Measurements from ENCODE around the gene FOCAD.

Gene FOCAD

DNA sequence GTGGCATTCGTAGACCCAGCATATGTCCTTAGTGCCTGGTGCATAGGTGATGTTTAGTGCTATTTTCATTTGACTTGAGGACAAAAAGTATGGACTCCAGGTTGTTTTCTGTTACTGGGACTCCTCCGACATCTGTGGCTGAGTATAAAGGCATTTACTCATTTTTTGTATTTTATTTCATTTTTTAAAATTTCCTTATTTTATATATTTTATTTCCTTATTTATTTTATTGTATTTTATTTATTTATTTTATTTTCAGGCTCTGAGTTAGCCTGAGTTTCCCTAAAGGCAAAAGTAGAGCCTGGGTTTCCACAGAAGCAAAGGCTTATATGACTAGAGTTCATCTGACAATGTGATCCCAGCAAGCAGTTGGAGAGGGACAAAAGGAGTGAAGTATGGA lies 91.6 kb downstream of the FOCAD start:
- TF ChIP-seq, protein P1, sequence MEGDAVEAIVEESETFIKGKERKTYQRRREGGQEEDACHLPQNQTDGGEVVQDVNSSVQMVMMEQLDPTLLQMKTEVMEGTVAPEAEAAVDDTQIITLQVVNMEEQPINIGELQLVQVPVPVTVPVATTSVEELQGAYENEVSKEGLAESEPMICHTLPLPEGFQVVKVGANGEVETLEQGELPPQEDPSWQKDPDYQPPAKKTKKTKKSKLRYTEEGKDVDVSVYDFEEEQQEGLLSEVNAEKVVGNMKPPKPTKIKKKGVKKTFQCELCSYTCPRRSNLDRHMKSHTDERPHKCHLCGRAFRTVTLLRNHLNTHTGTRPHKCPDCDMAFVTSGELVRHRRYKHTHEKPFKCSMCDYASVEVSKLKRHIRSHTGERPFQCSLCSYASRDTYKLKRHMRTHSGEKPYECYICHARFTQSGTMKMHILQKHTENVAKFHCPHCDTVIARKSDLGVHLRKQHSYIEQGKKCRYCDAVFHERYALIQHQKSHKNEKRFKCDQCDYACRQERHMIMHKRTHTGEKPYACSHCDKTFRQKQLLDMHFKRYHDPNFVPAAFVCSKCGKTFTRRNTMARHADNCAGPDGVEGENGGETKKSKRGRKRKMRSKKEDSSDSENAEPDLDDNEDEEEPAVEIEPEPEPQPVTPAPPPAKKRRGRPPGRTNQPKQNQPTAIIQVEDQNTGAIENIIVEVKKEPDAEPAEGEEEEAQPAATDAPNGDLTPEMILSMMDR (IDR thresholded peaks at IDR 0.05; ENCODE audit: borderline replicate concordance, insufficient read depth, low read depth, low read length) = no peak
- no peak overlapping the region for H3K4me3 ChIP-seq (ENCODE audit: low read depth, low read length)

DNA sequence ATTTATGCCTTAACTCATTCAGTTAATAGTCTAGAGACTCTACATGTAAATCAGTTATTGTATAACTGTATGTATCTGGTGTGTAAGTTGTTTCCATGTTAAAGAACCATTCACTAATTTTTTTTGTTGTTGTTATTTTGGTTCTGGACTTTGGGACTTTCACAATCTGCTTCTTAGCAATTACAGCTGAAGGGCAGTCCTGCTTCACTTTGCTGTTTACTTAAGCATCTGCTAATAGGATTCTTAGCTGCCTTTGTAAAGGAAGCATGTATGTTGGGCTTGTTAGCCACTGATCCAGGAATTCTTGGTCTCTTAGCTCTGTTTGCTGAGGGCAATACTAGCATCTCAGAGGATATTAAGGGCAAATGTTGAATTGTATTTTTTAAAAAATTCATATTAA lies 97.0 kb downstream of the FOCAD start:
- TF ChIP-seq, protein P1 (IDR thresholded peaks at IDR 0.05; ENCODE audit: borderline replicate concordance, insufficient read depth, low read depth, low read length) = no peak
- no peak overlapping the region for H3K4me3 ChIP-seq (ENCODE audit: low read depth, low read length)

DNA sequence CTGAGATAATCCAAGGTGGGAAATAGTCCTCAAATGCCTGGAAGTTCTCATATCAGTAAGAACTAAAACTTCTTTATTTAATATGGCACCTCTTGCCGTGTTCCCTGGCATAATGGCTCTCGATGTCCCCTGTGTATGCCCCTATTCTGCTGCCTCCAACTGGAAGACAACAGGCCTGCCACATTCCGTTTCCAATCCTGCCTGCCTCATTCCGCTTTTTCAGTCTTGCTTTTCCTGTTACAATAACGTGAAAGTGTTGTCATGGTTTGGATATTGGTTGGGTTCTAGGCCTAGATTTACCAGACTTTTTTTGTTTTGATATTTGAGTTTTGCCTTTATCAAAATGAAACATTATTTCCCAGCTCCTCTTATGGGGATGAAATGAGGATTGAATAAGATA lies 98.2 kb downstream of the FOCAD start:
- no peak overlapping the region for H3K4me3 ChIP-seq (ENCODE audit: low read depth, low read length)
- TF ChIP-seq, protein P1 (IDR thresholded peaks at IDR 0.05; ENCODE audit: borderline replicate concordance, insufficient read depth, low read depth, low read length) = no peak

DNA sequence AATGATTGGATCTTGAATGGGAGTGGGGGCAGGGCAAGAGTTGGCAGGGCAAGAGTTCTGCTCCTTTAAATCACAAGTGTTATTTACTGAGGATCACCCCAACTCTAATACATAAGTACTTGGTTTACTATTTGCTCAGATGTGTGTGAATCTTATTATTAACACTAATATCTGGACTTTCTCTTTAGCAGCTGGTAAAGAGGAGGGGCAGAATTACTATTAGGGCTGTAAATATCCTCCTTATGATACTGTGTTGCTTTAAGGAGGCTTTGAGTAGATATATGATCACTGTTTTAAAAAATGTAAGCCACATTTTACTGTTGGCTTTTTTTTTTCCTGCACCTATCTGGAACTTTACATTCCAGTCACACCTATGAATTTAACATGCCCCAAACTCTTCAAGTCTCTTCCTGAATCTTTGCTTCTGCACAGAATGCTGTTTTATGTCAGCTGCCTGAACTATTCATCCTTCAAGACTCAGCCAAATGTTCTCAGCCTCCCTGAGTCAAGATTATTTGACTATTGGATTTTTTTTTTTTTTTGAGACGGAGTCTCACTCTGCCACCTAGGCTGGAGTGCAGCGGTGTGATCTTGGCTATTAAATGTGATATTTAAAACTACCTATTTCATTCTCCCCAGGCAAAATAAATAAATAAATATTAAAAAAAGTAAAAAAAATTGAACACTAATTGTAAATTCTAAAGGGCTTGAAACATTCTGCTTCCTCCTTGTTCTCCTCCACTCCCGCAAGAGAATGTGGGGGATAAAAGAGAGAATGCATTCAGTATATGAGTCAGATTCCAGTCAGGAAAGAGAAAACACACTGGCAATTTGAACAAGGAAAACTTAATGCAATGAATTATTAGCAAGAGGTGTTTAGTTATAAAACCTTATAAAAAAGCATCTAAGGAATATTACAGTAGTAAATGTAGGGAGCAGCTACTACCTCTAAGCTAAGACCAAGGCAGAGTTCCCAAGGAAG lies 99.3 kb downstream of the FOCAD start:
- no peak overlapping the region for H3K4me3 ChIP-seq (ENCODE audit: low read depth, low read length)

DNA sequence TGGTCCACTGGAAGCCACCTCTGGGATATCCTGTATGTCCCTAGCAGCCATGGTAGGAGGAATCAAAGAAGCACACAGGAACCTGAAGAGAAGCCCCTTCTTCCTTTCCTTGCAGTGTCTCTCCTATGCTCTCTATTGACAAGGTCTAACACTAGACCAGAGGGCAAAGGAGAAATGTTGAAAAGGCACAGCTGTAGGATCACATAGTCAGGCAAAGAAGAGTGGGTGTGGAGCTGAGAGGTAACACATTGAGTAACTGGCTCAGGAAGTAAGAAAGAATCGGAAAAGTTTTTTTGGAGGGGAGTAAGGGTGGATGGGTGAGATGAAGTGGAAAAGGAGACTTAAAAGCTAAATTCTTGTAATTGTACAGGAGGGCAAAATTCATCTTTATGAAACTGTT lies 100.1 kb downstream of the FOCAD start:
- no peak overlapping the region for H3K4me3 ChIP-seq (ENCODE audit: low read depth, low read length)
- TF ChIP-seq, protein P1 (IDR thresholded peaks at IDR 0.05; ENCODE audit: borderline replicate concordance, insufficient read depth, low read depth, low read length) = no peak

More for the DNA sequence above, 99.3 kb downstream of the FOCAD start:
- TF ChIP-seq, protein P1 (IDR thresholded peaks at IDR 0.05; ENCODE audit: borderline replicate concordance, insufficient read depth, low read depth, low read length) = no peak

DNA sequence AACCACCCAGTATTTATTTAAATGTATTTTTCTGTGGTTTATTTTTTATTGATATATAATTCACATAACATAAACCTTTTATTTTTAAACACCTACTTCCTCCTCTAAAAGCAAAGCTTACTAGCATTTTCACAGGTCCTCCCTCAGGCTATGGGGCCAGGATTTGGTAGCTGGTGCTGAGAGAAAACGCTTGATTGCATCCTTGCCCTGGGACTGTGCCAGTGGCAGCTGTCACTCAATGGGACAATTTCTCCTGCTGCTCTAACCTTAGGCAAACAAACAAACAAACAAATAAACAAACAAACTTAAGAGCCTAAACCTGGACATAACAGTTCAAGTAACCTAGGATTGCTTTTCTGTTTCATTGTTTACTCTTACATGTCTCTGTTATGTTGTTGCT lies 102.7 kb downstream of the FOCAD start:
- TF ChIP-seq, protein P1 (IDR thresholded peaks at IDR 0.05; ENCODE audit: borderline replicate concordance, insufficient read depth, low read depth, low read length) = no peak
- no peak overlapping the region for H3K4me3 ChIP-seq (ENCODE audit: low read depth, low read length)

All from GM12875 (cell line).